Astrocyte of the hippocampus (primary cell): ENCODE data around the gene ZNF396.

Experiments
- DNase-seq: peaks from one replicate; pipeline ENCODE4 v3.0.0; 2011; ENCODE audit warnings: low read depth, low spot score

Gene ZNF396

GRCh38 chr18:35383136-35383535, 6.0 kb upstream of the ZNF396 start:
- DNase-seq = no peak

GRCh38 chr18:35379421-35379820, 2.3 kb upstream of the ZNF396 start:
- DNase-seq = no peak

GRCh38 chr18:35378574-35378896, 1.4 kb upstream of the ZNF396 start:
- no peak for DNase-seq

- DNase-seq = peak; percentile 78
Observed at GRCh38 chr18:35377875-35378573, 887 bp upstream of the ZNF396 start.

GRCh38 chr18:35376393-35376741, 770 bp downstream of the ZNF396 start:
- DNase-seq = no peak

- DNase-seq = no peak
Observed at GRCh38 chr18:35374708-35375107, 2.4 kb downstream of the ZNF396 start.

- DNase-seq = peak; percentile 26
Observed at GRCh38 chr18:35371412-35372195, 5.5 kb downstream of the ZNF396 start.

- DNase-seq = no peak
Observed at GRCh38 chr18:35369126-35369525, 8.0 kb downstream of the ZNF396 start.

- no peak for DNase-seq
Observed at GRCh38 chr18:35368595-35368994, 8.5 kb downstream of the ZNF396 start.

GRCh38 chr18:35362531-35362930, 14.6 kb downstream of the ZNF396 start:
- DNase-seq = no peak

- DNase-seq = no peak
Observed at GRCh38 chr18:35361570-35362321, 15.4 kb downstream of the ZNF396 start.

GRCh38 chr18:35355140-35355618, 22.0 kb downstream of the ZNF396 start:
- peak; percentile 90 for DNase-seq

- DNase-seq = no peak
Observed at GRCh38 chr18:35352778-35353177, 24.4 kb downstream of the ZNF396 start.

- no peak for DNase-seq
Observed at GRCh38 chr18:35352283-35352682, 24.9 kb downstream of the ZNF396 start.

- DNase-seq = no peak
Observed at GRCh38 chr18:35348001-35348400, 29.1 kb downstream of the ZNF396 start.

- DNase-seq = no peak
Observed at GRCh38 chr18:35345950-35346349, 31.2 kb downstream of the ZNF396 start.

GRCh38 chr18:35345460-35345921, 31.6 kb downstream of the ZNF396 start:
- DNase-seq = peak; percentile 60

- no peak for DNase-seq
Observed at GRCh38 chr18:35344736-35345459, 32.2 kb downstream of the ZNF396 start.

GRCh38 chr18:35343936-35344735, 33.0 kb downstream of the ZNF396 start, which contains the start of gene ZNF24:
TSS of gene ZNF24 (minus strand) at chr18:35344420. CDS start at chr18:35340650, 3,770 bp downstream.
- peak; percentile 97 for DNase-seq

- DNase-seq = no peak
Observed at GRCh38 chr18:35343488-35343935, 33.6 kb downstream of the ZNF396 start.

- DNase-seq = no peak
Observed at GRCh38 chr18:35337286-35337685, 39.9 kb downstream of the ZNF396 start.
